ENCODE results near the gene CENPM.

The CENPM gene

GRCh38 chr22:41929418-41929810 lies 17.5 kb downstream of the CENPM start:
- peak overlapping the region in 1 of 2 experiments; percentile 26 for H3K14ac ChIP-seq (ENCODE audit: low read length in 2 of 2)
- 82% methylated on average over 8 of the region's 8 CpGs for WGBS
- no peak overlapping the region for H3K4me2 ChIP-seq (ENCODE audit: low read length, poor library complexity, severe bottlenecking)
- H3K27me3 ChIP-seq (ENCODE audit: control insufficient read depth in 1 of 2, insufficient read depth in 1 of 2, low read length in 2 of 2), result peaks cover 12 to 29% of the 10 kb centered on the region in 2 experiments
- no peak overlapping the region for H4K91ac ChIP-seq (ENCODE audit: low read length)
- no peak overlapping the region for H4K8ac ChIP-seq (ENCODE audit: low read length)
- no peak overlapping the region for H3K4ac ChIP-seq (ENCODE audit: low read depth in 1 of 2, low read length in 2 of 2)
- no peak overlapping the region for H2BK120ac ChIP-seq (ENCODE audit: low read depth, low read length)
- no peak overlapping the region for H3K18ac ChIP-seq (ENCODE audit: low read depth in 1 of 2, low read length in 2 of 2)
- H2BK15ac ChIP-seq (ENCODE audit: low read depth, poor library complexity, severe bottlenecking), result no peak overlapping the region
- no peak overlapping the region for H2BK5ac ChIP-seq (ENCODE audit: low read depth, low read length, poor library complexity, severe bottlenecking)
- H3K4me1 ChIP-seq (ENCODE audit: control insufficient read depth, insufficient read depth, low read depth, low read length), result peaks cover 12% of the 10 kb centered on the region
- H3K9ac ChIP-seq (ENCODE audit: low read length), result no peak overlapping the region
- DNase-seq, result no peak
- no peak overlapping the region for H2AK5ac ChIP-seq (ENCODE audit: low read length, severe bottlenecking)
- no peaks in the 10 kb centered on the region for H3K36me3 ChIP-seq (ENCODE audit: control insufficient read depth in 1 of 2, insufficient read depth in 2 of 2, low read depth in 1 of 2, low read length in 2 of 2)
- no peak overlapping the region for H3K4me3 ChIP-seq (ENCODE audit: insufficient read depth in 1 of 2, low read depth in 1 of 2, low read length in 2 of 2)
- no peaks in the 10 kb centered on the region for H3K79me1 ChIP-seq (replicated peaks; ENCODE audit: low read length, poor library complexity, severe bottlenecking)
- H2AFZ ChIP-seq (ENCODE audit: low read depth, low read length), result no peak overlapping the region
- H3K23ac ChIP-seq (ENCODE audit: low read length in 2 of 2), result no peak overlapping the region
- no peak overlapping the region for H3K27ac ChIP-seq (ENCODE audit: low read length, poor library complexity, severe bottlenecking)
- no peak overlapping the region for H2BK12ac ChIP-seq (ENCODE audit: low read length in 2 of 2)
- H3K9me3 ChIP-seq (ENCODE audit: control insufficient read depth, low read length), result no peaks in the 10 kb centered on the region

GRCh38 chr22:41928593-41929417 lies 18.1 kb downstream of the CENPM start:
- Histone ChIP-seq H2BK5ac (ENCODE audit: low read depth, low read length, poor library complexity, severe bottlenecking) (no peak overlapping the region), H3K27ac (ENCODE audit: low read length, poor library complexity, severe bottlenecking) (no peak overlapping the region), H4K8ac (ENCODE audit: low read length) (no peak overlapping the region), H3K4me2 (ENCODE audit: low read length, poor library complexity, severe bottlenecking) (no peak overlapping the region), H2BK120ac (ENCODE audit: low read depth, low read length) (no peak overlapping the region), H3K18ac (ENCODE audit: low read depth in 1 of 2, low read length in 2 of 2) (no peak overlapping the region), H3K27me3 (ENCODE audit: control insufficient read depth in 1 of 2, insufficient read depth in 1 of 2, low read length in 2 of 2) (peaks cover 12 to 29% of the 10 kb centered on the region in 2 experiments), H2AFZ (ENCODE audit: low read depth, low read length) (no peak overlapping the region), H3K4ac (ENCODE audit: low read depth in 1 of 2, low read length in 2 of 2) (no peak overlapping the region), H3K79me1 (replicated peaks; ENCODE audit: low read length, poor library complexity, severe bottlenecking) (no peaks in the 10 kb centered on the region), H2AK5ac (ENCODE audit: low read length, severe bottlenecking) (no peak overlapping the region), H3K9me3 (ENCODE audit: control insufficient read depth, low read length) (no peaks in the 10 kb centered on the region), H3K14ac (ENCODE audit: low read length in 2 of 2) (no peak overlapping the region), H3K23ac (ENCODE audit: low read length in 2 of 2) (no peak overlapping the region), H4K91ac (ENCODE audit: low read length) (no peak overlapping the region), H3K36me3 (ENCODE audit: control insufficient read depth in 1 of 2, insufficient read depth in 2 of 2, low read depth in 1 of 2, low read length in 2 of 2) (no peaks in the 10 kb centered on the region), H3K9ac (ENCODE audit: low read length) (no peak overlapping the region), H2BK12ac (ENCODE audit: low read length in 2 of 2) (no peak overlapping the region), H3K4me1 (ENCODE audit: control insufficient read depth, insufficient read depth, low read depth, low read length) (peaks cover 12% of the 10 kb centered on the region), H2BK15ac (ENCODE audit: low read depth, poor library complexity, severe bottlenecking) (no peak overlapping the region), H3K4me3 (ENCODE audit: insufficient read depth in 1 of 2, low read depth in 1 of 2, low read length in 2 of 2) (no peak overlapping the region)
- DNase-seq, result no peak
- WGBS, result 81% methylated on average over 13 of the region's 14 CpGs

- WGBS, result 66% methylated on average over 6 of the region's 6 CpGs
- no peak overlapping the region for H2BK15ac ChIP-seq (ENCODE audit: low read depth, poor library complexity, severe bottlenecking)
- no peak overlapping the region for H3K4ac ChIP-seq (ENCODE audit: low read depth in 1 of 2, low read length in 2 of 2)
- no peak overlapping the region for H4K91ac ChIP-seq (ENCODE audit: low read length)
- no peak overlapping the region for H3K4me3 ChIP-seq (ENCODE audit: insufficient read depth in 1 of 2, low read depth in 1 of 2, low read length in 2 of 2)
- H3K23ac ChIP-seq (ENCODE audit: low read length in 2 of 2), result no peak overlapping the region
- H2AK5ac ChIP-seq (ENCODE audit: low read length, severe bottlenecking), result no peak overlapping the region
- H3K36me3 ChIP-seq (ENCODE audit: control insufficient read depth in 1 of 2, insufficient read depth in 2 of 2, low read depth in 1 of 2, low read length in 2 of 2), result no peaks in the 10 kb centered on the region
- no peak overlapping the region for H3K14ac ChIP-seq (ENCODE audit: low read length in 2 of 2)
- H4K8ac ChIP-seq (ENCODE audit: low read length), result no peak overlapping the region
- peaks cover 12% of the 10 kb centered on the region for H3K4me1 ChIP-seq (ENCODE audit: control insufficient read depth, insufficient read depth, low read depth, low read length)
- H3K4me2 ChIP-seq (ENCODE audit: low read length, poor library complexity, severe bottlenecking), result no peak overlapping the region
- H3K9me3 ChIP-seq (ENCODE audit: control insufficient read depth, low read length), result no peaks in the 10 kb centered on the region
- no peak overlapping the region for H3K27ac ChIP-seq (ENCODE audit: low read length, poor library complexity, severe bottlenecking)
- H3K18ac ChIP-seq (ENCODE audit: low read depth in 1 of 2, low read length in 2 of 2), result no peak overlapping the region
- H3K27me3 ChIP-seq (ENCODE audit: control insufficient read depth in 1 of 2, insufficient read depth in 1 of 2, low read length in 2 of 2), result peaks cover 12 to 35% of the 10 kb centered on the region in 2 experiments
- H3K79me1 ChIP-seq (replicated peaks; ENCODE audit: low read length, poor library complexity, severe bottlenecking), result no peaks in the 10 kb centered on the region
- H3K9ac ChIP-seq (ENCODE audit: low read length), result no peak overlapping the region
- no peak overlapping the region for H2BK12ac ChIP-seq (ENCODE audit: low read length in 2 of 2)
- no peak overlapping the region for H2BK5ac ChIP-seq (ENCODE audit: low read depth, low read length, poor library complexity, severe bottlenecking)
- H2BK120ac ChIP-seq (ENCODE audit: low read depth, low read length), result no peak overlapping the region
- no peak overlapping the region for H2AFZ ChIP-seq (ENCODE audit: low read depth, low read length)
- no peak for DNase-seq
Measured at GRCh38 chr22:41927813-41928212, 19.1 kb downstream of the CENPM start.

GRCh38 chr22:41925783-41926460 lies 21.0 kb downstream of the CENPM start:
- Histone ChIP-seq H3K27me3 (ENCODE audit: control insufficient read depth in 1 of 2, insufficient read depth in 1 of 2, low read length in 2 of 2) (peaks cover 12 to 36% of the 10 kb centered on the region in 2 experiments), H3K23ac (ENCODE audit: low read length in 2 of 2) (no peak overlapping the region), H3K4me1 (ENCODE audit: control insufficient read depth, insufficient read depth, low read depth, low read length) (peaks cover 12% of the 10 kb centered on the region), H3K4ac (ENCODE audit: low read depth in 1 of 2, low read length in 2 of 2) (no peak overlapping the region), H4K8ac (ENCODE audit: low read length) (peak overlapping the region; percentile 53), H2AK5ac (ENCODE audit: low read length, severe bottlenecking) (no peak overlapping the region), H2BK5ac (ENCODE audit: low read depth, low read length, poor library complexity, severe bottlenecking) (no peak overlapping the region), H2AFZ (ENCODE audit: low read depth, low read length) (peak overlapping the region; percentile 3), H2BK12ac (ENCODE audit: low read length in 2 of 2) (peak overlapping the region; percentile 29 to 69), H3K9me3 (ENCODE audit: control insufficient read depth, low read length) (no peaks in the 10 kb centered on the region), H3K9ac (ENCODE audit: low read length) (no peak overlapping the region), H3K4me2 (ENCODE audit: low read length, poor library complexity, severe bottlenecking) (peak overlapping the region; percentile 95), H3K4me3 (ENCODE audit: insufficient read depth in 1 of 2, low read depth in 1 of 2, low read length in 2 of 2) (peak overlapping the region in 1 of 2 experiments; percentile 60), H3K18ac (ENCODE audit: low read depth in 1 of 2, low read length in 2 of 2) (peak overlapping the region; percentile 67 to 87), H4K91ac (ENCODE audit: low read length) (peak overlapping the region; percentile 39), H3K79me1 (replicated peaks; ENCODE audit: low read length, poor library complexity, severe bottlenecking) (no peaks in the 10 kb centered on the region), H3K14ac (ENCODE audit: low read length in 2 of 2) (no peak overlapping the region), H2BK120ac (ENCODE audit: low read depth, low read length) (peak overlapping the region; percentile 64), H3K36me3 (ENCODE audit: control insufficient read depth in 1 of 2, insufficient read depth in 2 of 2, low read depth in 1 of 2, low read length in 2 of 2) (no peaks in the 10 kb centered on the region), H2BK15ac (ENCODE audit: low read depth, poor library complexity, severe bottlenecking) (no peak overlapping the region), H3K27ac (ENCODE audit: low read length, poor library complexity, severe bottlenecking) (no peak overlapping the region)
- 9% methylated on average over 22 of the region's 48 CpGs for WGBS
- DNase-seq, result peak; percentile 63

Measured in mesenchymal stem cell (in vitro differentiated cells and primary cell).